Nephron progenitor cell (in vitro differentiated cells): Measurements from ENCODE around the gene TMEM120B.
A peak's percentile ranks its signal among the peaks of the same experiment; 100 is the strongest.

Experiments used
- DNase-seq: peaks from one replicate; pipeline ENCODE4 v3.0.0; 2021
- H3K27ac Mint-ChIP-seq: 2 replicates; pipeline ENCODE4 v1.8.0; 2021; ENCODE audit warnings: mild to moderate bottlenecking, moderate library complexity, mixed read lengths
- H3K27me3 Mint-ChIP-seq: 2 replicates; pipeline ENCODE4 v1.8.0; 2021; ENCODE audit warnings: mild to moderate bottlenecking, low read depth, mixed read lengths; ENCODE audit not compliant: poor library complexity
- H3K36me3 Mint-ChIP-seq: 2 replicates; pipeline ENCODE4 v1.8.0; 2021; ENCODE audit warnings: low read depth, mixed read lengths
- H3K4me1 Mint-ChIP-seq: 2 replicates; pipeline ENCODE4 v1.8.0; 2021; ENCODE audit warnings: mixed read lengths
- H3K4me3 Mint-ChIP-seq: 2 replicates; pipeline ENCODE4 v1.8.0; 2021; ENCODE audit warnings: mild to moderate bottlenecking, moderate library complexity, mixed read lengths
- H3K9me3 Mint-ChIP-seq: 2 replicates; pipeline ENCODE4 v1.8.0; 2021; ENCODE audit warnings: mild to moderate bottlenecking, moderate library complexity, mixed read lengths
- CTCF ChIP-seq: fragments of 200-600 bp; sonication (generic); IDR thresholded peaks from 2 replicates; pipeline ENCODE4 v1.5.0; 2021; ENCODE audit warnings: antibody characterized with exemption

TMEM120B gene

DNA sequence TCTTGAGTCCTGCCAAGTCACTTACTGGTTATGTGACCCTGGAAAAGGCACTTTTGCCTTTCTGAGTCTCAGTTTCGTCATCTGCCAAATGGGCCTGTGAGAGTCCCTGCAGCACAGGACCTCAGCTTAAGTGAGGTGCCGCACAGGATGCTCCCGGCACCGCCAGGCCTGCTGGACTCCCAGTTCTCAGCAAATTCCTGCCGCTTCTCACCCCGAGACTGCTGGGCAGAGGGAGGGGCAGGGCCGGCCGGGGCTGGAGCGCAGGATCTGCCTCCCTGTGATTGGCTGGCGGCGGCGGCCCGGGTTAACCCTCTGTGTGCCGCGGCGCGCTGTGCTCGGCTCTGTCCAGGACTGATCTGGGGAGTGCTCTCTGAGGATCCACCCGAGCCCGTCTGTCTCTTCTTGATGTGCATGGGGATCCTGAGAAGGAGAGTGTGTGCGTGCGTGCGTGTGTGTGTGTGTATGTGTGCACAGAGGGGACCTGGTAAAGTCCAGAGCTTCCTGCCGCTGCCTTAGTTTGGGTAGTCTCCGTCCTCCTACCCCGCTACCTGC is 99.8 kb downstream of the TMEM120B start:
- peaks cover 35% of the 10 kb centered on the region for H3K36me3 Mint-ChIP-seq
- H3K27ac Mint-ChIP-seq: no peak overlapping the region
- DNase-seq: peak; percentile 84
- H3K4me3 Mint-ChIP-seq: peak overlapping the region; percentile 80
- H3K27me3 Mint-ChIP-seq: no peaks in the 10 kb centered on the region
- TF ChIP-seq CTCF: peak; percentile 4
- peaks cover 38% of the 10 kb centered on the region for H3K4me1 Mint-ChIP-seq
- no peaks in the 10 kb centered on the region for H3K9me3 Mint-ChIP-seq

DNA sequence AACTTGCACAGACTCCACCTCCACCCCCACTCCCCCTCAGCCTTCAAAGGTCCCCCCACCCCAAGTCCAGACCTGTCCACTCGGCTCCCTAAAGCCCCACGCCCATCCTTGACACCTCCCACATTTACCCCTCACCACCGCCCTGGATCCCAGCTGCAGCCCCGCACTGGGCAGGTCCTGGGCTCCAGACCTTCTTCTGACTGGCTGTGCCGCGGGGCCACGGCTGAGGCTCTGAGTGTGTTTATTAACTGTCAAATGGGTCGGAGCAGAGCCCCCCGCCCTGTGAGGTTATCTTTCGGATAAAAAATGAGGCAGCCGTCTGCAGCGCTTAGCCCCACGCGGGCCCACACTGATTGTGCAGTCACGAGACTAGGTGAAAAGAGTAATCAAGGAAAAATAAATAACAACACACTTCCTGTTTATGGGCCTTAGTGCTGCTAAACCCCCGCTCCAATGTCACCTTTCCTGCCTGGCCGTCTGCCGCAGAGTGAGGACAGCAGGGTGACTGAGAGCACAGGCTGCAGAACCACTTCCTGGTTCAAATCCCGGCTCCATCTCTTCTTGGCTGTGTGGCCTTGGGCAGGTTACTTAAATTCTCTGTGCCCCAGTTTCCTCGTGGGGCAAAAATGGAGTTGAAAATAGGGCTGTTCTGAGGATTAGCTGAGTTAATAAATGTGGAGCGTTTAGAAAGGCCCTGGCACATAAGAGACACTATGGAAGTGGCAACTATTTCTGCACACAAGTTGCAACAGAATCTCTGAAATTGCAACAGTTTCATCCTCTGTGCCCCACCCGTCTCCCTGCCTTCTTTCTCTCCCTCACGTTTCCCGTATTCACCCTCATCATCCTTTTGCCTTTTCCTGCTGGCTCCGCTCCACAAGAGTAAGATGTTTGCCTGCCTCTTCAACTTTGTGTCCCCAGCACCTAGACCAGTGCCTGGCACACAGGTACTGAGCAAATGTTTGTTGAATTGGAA is 100.7 kb downstream of the TMEM120B start:
- Mint-ChIP-seq H3K36me3 (peaks cover 42% of the 10 kb centered on the region), H3K27me3 (no peaks in the 10 kb centered on the region), H3K27ac (peak overlapping the region; percentile 66)

DNA sequence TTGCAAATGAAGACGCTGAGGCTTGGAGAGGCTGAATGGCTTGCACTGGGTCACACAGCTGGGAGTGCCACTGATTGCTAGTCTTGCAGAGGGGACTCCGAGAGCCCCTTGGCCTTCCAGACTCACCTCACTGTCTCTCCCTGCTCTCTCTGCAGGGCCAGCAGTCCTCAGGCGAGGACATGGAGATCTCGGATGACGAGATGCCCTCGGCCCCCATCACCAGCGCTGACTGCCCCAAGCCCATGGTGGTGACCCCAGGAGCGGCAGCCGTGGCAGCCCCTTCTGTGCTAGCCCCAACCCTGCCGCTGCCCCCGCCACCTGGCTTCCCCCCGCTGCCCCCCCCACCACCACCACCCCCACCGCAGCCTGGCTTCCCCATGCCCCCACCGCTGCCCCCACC is 101.4 kb downstream of the TMEM120B start:
- no peak for DNase-seq
- Mint-ChIP-seq H3K27me3 (no peaks in the 10 kb centered on the region), H3K36me3 (peaks cover 37% of the 10 kb centered on the region), H3K27ac (no peak overlapping the region), H3K4me1 (peaks cover 36% of the 10 kb centered on the region), H3K9me3 (no peaks in the 10 kb centered on the region), H3K4me3 (no peak overlapping the region)
- no peak for TF ChIP-seq CTCF

More for the DNA sequence above, 100.7 kb downstream of the TMEM120B start:
- DNase-seq: no peak
- peaks cover 36% of the 10 kb centered on the region for H3K4me1 Mint-ChIP-seq
- no peaks in the 10 kb centered on the region for H3K9me3 Mint-ChIP-seq
- no peak for TF ChIP-seq CTCF
- H3K4me3 Mint-ChIP-seq: peak overlapping the region; percentile 80

- no peak overlapping the region for H3K4me3 Mint-ChIP-seq
- H3K27ac Mint-ChIP-seq: no peak overlapping the region
- H3K4me1 Mint-ChIP-seq: peaks cover 31% of the 10 kb centered on the region
- no peaks in the 10 kb centered on the region for H3K9me3 Mint-ChIP-seq
- no peak for DNase-seq
- peaks cover 36% of the 10 kb centered on the region for H3K36me3 Mint-ChIP-seq
- H3K27me3 Mint-ChIP-seq: no peaks in the 10 kb centered on the region
- TF ChIP-seq CTCF: no peak
Measured at GRCh38 chr12:121814429-121815119, 102.0 kb downstream of the TMEM120B start.

- DNase-seq: no peak
- H3K4me1 Mint-ChIP-seq: peaks cover 30% of the 10 kb centered on the region
- no peak for TF ChIP-seq CTCF
- peaks cover 33% of the 10 kb centered on the region for H3K36me3 Mint-ChIP-seq
- H3K9me3 Mint-ChIP-seq: no peaks in the 10 kb centered on the region
- H3K4me3 Mint-ChIP-seq: no peak overlapping the region
- no peaks in the 10 kb centered on the region for H3K27me3 Mint-ChIP-seq
- H3K27ac Mint-ChIP-seq: no peak overlapping the region
Measured at GRCh38 chr12:121815263-121815662, 102.7 kb downstream of the TMEM120B start.
